Tibial nerve (tissue), 3 donors: Measurements from ENCODE around the gene RBMS3.

Source experiments
- CTCF ChIP-seq, 5 experiments: fragments of 200-600 bp in 3 of 5; fragments of 450-650 bp in 2 of 5; sonication (generic) in 3 of 5; IDR thresholded peaks; one replicate each; pipeline ENCODE4 v1.5.1; 2016 to 2019; ENCODE audit warnings: antibody characterized with exemption in 5 of 5, mild to moderate bottlenecking in 3 of 5, moderate library complexity in 2 of 5
- POLR2A ChIP-seq, 2 donors: fragments of 450-650 bp; IDR thresholded peaks; one replicate each; pipeline ENCODE4 v1.6.1; 2017; ENCODE audit warnings: antibody characterized with exemption in 2 of 2, mild to moderate bottlenecking in 2 of 2, moderate library complexity in 2 of 2

- TF ChIP-seq CTCF (IDR thresholded peaks at IDR 0.05) (no peak), POLR2A (IDR thresholded peaks at IDR 0.05) (no peak)
Observed at GRCh38 chr3:29406291-29406832, 125.5 kb downstream of the RBMS3 start.
